GM18861 (cell line): ENCODE results near the gene CPN2.

ENCODE experiments used
- ATAC-seq: cut with Tn5 transposase; IDR thresholded peaks from one replicate; pipeline ENCODE4 v1.9.1; 2021; ENCODE audit not compliant: unreplicated experiment

CPN2 gene

GRCh38 chr3:194315088-194315964 is 35.8 kb downstream of the CPN2 start:
- peak; percentile 80 for ATAC-seq

DNA sequence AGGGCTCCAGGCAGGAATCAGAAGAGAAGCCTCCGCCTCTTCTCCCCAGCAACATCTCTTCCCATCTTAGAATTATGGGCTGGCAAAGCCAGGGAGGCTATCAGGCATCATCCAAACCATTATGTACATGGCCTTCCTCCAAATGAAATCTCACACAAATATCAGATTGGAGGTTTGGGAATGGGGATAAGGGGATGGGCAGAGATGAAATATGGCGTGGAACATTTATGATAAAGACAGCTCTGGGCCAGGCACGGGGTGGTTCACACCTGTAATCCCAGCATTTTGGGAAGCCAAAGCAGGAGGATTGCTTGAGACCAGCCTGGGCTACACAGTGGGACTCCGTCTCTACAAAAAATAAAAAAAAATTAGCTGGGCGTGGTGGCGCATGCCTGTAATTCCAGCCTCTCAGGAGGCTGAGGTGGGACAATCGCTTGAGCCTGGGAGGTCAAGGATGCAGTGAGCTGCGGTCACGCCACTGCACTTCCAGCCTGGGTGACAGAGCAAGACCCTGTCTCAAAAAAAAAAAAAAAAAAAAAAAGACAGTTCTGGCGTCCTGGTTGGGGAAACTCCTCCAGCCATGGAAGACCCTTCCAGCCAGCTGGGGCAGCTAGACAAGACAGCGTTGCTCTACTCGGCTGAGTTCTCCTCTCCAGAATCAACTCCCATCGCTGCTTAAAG is 36.6 kb downstream of the CPN2 start:
- ATAC-seq: no peak

DNA sequence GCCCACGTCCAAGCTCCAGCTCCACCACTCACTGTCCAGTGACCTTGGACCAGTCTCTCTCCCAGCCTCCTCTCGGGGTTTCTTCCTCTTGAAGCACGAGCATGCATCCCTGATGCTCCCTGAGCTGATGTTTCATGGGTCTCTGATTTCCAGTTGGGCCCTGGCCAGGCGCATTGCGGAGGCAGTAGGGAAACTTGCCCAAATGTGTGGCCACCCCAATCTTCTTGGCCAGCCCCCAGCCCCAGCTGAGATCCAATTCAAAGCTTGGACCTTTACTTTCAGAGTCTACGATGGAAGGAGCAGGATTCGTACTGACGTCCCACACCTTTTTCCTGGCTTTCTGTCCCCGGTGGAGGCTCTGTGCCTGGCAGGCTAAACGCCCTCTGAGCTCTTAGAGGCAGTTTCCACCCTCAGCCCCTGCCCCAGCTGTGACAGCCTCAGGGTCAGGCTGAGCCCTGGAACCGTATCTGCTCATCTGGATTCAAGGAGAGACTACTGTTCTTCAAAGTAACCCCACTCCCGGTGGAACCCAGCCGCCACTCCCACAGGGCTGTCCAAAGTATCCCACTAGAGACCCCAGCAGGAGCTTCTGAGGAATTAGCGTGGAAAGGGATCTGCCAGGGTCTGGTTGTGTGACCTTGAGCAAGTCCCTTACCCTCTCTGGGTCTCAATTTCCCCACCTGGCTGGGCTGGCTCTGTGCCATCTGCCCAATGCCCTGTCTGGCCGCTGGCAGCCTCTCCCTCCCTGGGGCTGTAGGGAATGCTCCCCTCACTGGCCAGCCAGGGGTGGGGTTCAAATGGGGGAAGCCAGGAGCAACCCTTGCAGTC is 37.4 kb downstream of the CPN2 start:
- ATAC-seq: no peak

DNA sequence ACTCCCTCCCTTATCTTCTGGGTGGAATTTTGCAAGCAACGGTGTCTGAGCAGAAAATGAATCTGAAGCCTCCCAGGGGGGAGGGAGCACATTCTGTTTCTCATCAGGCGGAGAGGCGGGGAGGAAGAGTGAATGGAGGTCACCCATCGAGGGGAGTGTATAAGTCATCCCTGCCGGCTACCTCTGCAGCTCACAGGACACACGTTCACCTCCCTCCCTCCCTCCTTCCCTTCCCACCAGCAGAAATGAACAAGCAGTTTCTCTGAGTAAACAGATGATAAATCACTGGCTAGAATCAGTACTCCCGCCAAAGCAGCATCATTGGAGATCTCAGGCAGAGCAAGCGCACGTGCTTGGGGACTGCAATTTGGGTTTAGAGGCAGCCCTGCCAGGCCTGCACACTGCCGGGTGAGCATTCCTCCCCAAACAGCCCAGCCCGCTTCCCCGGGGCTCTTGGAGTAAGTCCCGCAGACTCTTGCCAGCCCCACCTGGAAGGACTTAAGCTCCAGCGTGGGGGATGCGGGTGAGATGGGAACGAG is 38.3 kb downstream of the CPN2 start:
- no peak for ATAC-seq

- ATAC-seq: no peak
These were observed 38.9 kb downstream of the CPN2 start for GRCh38 chr3:194312186-194312742.

GRCh38 chr3:194311000-194311399 is 40.1 kb downstream of the CPN2 start:
- ATAC-seq: no peak

DNA sequence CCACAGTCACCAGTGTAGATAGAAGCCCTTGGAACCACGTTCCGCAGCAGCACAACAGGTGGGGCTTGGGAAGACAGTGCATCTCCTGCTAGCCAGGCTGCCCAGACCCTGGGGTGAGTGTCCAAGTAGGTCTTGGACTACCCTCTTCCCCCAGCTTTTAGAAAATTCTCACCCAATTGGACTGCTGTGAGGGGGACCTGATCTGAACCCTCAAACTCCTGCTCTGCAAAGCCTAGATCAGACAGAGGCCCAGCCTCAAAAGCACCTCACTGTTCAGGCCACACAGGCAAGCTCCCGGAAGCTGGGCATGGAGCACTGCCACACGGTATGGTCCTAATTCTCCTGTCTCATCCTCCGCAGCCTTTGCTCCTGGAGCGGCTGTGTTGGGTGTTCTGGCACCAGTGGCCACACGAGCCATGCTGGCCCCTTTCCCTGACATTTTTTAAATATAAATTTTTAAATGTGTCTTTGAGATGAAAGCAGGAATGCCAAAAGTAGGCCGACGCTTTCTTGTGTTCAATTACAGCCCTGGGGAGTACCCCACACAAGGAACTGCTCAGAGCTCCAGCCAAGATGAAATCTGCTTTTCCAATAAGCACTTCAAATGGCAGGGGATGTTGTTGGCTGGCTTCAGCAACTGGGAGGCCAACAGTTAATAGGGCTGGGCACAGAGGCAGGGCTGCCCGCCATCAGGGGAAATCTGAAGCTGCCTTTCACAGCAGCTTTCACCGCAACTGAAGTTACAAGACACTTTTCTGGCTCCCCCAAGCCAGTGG is 40.9 kb downstream of the CPN2 start:
- ATAC-seq: no peak

GRCh38 chr3:194308601-194309449 is 42.3 kb downstream of the CPN2 start:
- no peak for ATAC-seq

DNA sequence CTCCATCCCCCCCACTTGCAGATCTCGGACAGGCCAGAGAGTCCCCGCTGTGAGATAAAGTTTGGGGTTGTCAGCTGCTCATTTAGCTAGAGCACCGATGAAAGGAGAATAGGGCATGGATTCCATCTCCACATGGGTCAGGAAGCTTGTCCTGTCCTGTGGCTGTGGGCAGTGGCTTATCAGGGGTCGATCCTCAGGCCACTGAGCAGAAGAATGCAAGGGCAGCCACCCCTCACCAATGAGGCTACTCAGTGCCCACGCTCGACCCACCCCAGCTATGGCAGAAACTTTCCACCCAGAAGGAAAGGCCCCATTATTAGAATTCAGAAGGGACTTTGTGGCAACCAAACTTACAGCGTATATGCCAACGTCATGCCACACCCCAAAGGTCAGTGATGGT is 43.3 kb downstream of the CPN2 start:
- no peak for ATAC-seq

DNA sequence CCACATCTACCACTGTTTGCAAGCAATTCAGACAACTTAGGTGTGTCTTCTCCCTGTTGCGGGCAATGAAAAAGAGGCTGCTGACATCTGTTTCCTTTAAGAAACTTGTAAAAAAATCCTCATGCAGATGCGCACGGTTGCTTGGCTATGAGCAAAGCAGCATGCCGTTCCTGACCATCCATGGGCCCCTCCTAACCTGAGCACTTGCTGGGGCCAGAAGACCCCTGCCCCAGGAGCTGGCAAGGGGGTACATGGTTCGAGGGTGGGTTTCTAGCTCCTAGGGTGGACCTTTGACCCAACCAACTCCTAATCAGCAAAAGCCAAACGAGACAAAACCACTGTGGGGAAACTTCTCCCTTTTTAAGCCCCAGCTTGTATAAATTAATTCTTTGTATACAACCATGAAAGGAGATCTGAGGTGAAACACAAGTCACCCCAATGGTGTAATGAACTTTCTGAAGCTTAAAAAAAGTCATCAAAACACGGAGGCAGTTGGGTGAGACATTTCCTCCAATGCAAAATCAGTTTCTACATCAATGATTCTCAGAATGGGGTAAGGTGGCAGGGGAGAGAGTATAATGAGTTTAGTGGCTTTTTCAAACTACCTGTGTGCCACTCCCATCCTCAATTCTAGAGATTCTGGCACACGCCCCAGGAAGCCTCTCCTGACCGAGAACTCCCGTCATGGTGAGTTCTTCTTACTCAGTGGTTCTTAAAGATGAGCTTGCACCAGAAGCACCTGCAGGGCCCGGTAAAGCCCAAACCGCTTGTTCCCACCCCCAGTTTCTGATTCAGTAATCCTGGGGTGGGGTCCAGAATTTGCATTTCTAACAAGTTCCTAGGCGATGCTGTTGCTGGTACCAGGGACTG is 44.1 kb downstream of the CPN2 start:
- peak; percentile 50 for ATAC-seq

GRCh38 chr3:194306109-194306686 is 44.9 kb downstream of the CPN2 start:
- peak; percentile 27 for ATAC-seq

- no peak for ATAC-seq
These were observed 45.6 kb downstream of the CPN2 start for GRCh38 chr3:194305356-194306108.

- no peak for ATAC-seq
These were observed 46.8 kb downstream of the CPN2 start for GRCh38 chr3:194304186-194304917.

- no peak for ATAC-seq
These were observed 47.4 kb downstream of the CPN2 start for GRCh38 chr3:194303749-194304148.

GRCh38 chr3:194301730-194302129 is 49.4 kb downstream of the CPN2 start:
- no peak for ATAC-seq

DNA sequence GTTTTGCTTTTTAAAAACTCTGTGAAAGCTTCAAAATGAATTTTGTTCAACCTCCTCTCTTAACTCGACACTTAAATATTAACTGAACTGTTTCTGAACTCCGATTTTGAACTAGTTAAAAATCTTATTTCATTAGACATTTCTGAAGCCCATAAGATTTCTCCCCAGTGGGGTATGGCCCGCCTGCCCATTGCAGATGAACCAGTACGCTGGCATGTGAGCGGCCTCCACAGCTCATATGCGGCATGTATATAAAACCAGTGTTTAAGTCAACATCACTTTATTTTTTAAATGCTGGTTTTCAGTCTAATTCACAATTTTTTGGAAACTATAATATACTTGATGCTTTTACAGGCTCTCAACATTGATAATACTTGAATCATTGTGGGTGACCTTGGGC is 50.2 kb downstream of the CPN2 start:
- no peak for ATAC-seq

GRCh38 chr3:194300382-194300758 is 50.8 kb downstream of the CPN2 start:
- ATAC-seq: no peak
